GM19239 (cell line): ENCODE measurements around the gene GRAMD1B.
A peak's percentile ranks its signal among the peaks of the same experiment; 100 is the strongest.

Source experiments
- DNase-seq: peaks from one replicate; pipeline ENCODE4 v3.0.0; 2011; ENCODE audit warnings: low spot score; ENCODE audit not compliant: insufficient read length
- FAIRE-seq: peaks from 2 replicates; lab custom pipeline; 2011; peaks lifted over from hg19 to GRCh38; lab: Jason Lieb, UNC

GRAMD1B gene

GRCh38 chr11:123607781-123608180 lies 177.7 kb downstream of the GRAMD1B start:
- no peak for FAIRE-seq

GRCh38 chr11:123608371-123608770 lies 178.3 kb downstream of the GRAMD1B start:
- FAIRE-seq (no peak), DNase-seq (no peak)

More at GRCh38 chr11:123607781-123608180, 177.7 kb downstream of the GRAMD1B start:
- no peak for DNase-seq

GRCh38 chr11:123608945-123609344 lies 178.9 kb downstream of the GRAMD1B start:
- FAIRE-seq (no peak), DNase-seq (no peak)

GRCh38 chr11:123611698-123612097 lies 181.6 kb downstream of the GRAMD1B start:
- FAIRE-seq = no peak
- DNase-seq = no peak

GRCh38 chr11:123616505-123617198 lies 186.6 kb downstream of the GRAMD1B start:
- DNase-seq = no peak
- FAIRE-seq = no peak

- FAIRE-seq (no peak), DNase-seq (no peak)
These were observed 192.5 kb downstream of the GRAMD1B start for GRCh38 chr11:123622576-123622975.

GRCh38 chr11:123624974-123625373 lies 194.9 kb downstream of the GRAMD1B start:
- FAIRE-seq (no peak), DNase-seq (no peak)

GRCh38 chr11:123628936-123629683 lies 199.0 kb downstream of the GRAMD1B start:
- DNase-seq = no peak
- no peak for FAIRE-seq

- DNase-seq (no peak), FAIRE-seq (no peak)
These were observed 200.1 kb downstream of the GRAMD1B start for GRCh38 chr11:123630126-123630608.

GRCh38 chr11:123640029-123640428 lies 210.0 kb downstream of the GRAMD1B start:
- no peak for DNase-seq
- no peak for FAIRE-seq

GRCh38 chr11:123640677-123641494 lies 210.8 kb downstream of the GRAMD1B start:
- peak; percentile 26 for FAIRE-seq
- no peak for DNase-seq

GRCh38 chr11:123641495-123641840 lies 211.4 kb downstream of the GRAMD1B start:
- FAIRE-seq = no peak

GRCh38 chr11:123642435-123642834 lies 212.4 kb downstream of the GRAMD1B start:
- DNase-seq (no peak), FAIRE-seq (no peak)

More at GRCh38 chr11:123641495-123641840, 211.4 kb downstream of the GRAMD1B start:
- no peak for DNase-seq

GRCh38 chr11:123645286-123645975 lies 215.4 kb downstream of the GRAMD1B start:
- no peak for FAIRE-seq
- no peak for DNase-seq

GRCh38 chr11:123650901-123651300 lies 220.8 kb downstream of the GRAMD1B start:
- DNase-seq = no peak
- no peak for FAIRE-seq

- no peak for DNase-seq
These were observed 222.5 kb downstream of the GRAMD1B start for GRCh38 chr11:123652599-123652998.

GRCh38 chr11:123653483-123653826 lies 223.4 kb downstream of the GRAMD1B start:
- no peak for DNase-seq

More at GRCh38 chr11:123652599-123652998, 222.5 kb downstream of the GRAMD1B start:
- no peak for FAIRE-seq

GRCh38 chr11:123653827-123654565 lies 223.9 kb downstream of the GRAMD1B start:
- DNase-seq (no peak), FAIRE-seq (no peak)

More at GRCh38 chr11:123653483-123653826, 223.4 kb downstream of the GRAMD1B start:
- no peak for FAIRE-seq

GRCh38 chr11:123654566-123655081 lies 224.6 kb downstream of the GRAMD1B start, which contains the start of gene SCN3B:
Gene SCN3B, minus strand, starts transcription at chr11:123654624. Its CDS starts 823 bp downstream, at chr11:123653801.
- FAIRE-seq = no peak
- no peak for DNase-seq
